AG10803 (cell line): ENCODE measurements around the gene SCYGR4.

Source experiments
- DNase-seq: peaks from one replicate; pipeline ENCODE4 v3.0.0; 2010; ENCODE audit warnings: low read depth
- H3K4me3 ChIP-seq: 2 replicates; pipeline ENCODE4 v1.5.1; 2011; ENCODE audit warnings: mild to moderate bottlenecking, low read length, control low read depth
- TF ChIP-seq, protein P1 (sequence below): conservative IDR thresholded peaks from 2 replicates; pipeline ENCODE4 v1.5.1; 2011; ENCODE audit warnings: mild to moderate bottlenecking, low read length, control low read depth, inconsistent platforms

SCYGR4 gene

DNA sequence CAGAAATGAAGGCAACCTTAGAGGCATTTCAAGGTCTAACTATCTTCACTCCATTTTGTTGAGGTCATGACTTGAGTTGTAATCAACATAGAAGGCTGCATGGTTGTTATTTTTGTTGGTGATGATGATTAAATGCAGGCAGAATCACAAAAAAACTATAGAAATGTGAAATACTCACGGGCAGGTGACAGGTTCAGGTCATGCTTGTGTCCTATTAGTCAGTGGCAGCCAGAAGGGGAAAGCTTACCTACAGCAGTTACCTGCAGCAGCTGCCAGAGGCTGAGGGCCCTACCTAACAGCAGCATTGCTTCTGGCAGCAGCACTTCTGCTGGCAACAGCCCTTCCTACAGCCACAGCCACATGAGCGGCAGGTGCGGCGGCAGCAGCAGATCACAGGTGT is 3.1 kb upstream of the SCYGR4 start:
- TF ChIP-seq, protein P1, sequence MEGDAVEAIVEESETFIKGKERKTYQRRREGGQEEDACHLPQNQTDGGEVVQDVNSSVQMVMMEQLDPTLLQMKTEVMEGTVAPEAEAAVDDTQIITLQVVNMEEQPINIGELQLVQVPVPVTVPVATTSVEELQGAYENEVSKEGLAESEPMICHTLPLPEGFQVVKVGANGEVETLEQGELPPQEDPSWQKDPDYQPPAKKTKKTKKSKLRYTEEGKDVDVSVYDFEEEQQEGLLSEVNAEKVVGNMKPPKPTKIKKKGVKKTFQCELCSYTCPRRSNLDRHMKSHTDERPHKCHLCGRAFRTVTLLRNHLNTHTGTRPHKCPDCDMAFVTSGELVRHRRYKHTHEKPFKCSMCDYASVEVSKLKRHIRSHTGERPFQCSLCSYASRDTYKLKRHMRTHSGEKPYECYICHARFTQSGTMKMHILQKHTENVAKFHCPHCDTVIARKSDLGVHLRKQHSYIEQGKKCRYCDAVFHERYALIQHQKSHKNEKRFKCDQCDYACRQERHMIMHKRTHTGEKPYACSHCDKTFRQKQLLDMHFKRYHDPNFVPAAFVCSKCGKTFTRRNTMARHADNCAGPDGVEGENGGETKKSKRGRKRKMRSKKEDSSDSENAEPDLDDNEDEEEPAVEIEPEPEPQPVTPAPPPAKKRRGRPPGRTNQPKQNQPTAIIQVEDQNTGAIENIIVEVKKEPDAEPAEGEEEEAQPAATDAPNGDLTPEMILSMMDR: no peak
- DNase-seq: no peak
- no peak overlapping the region for H3K4me3 ChIP-seq

- DNase-seq: no peak
- H3K4me3 ChIP-seq: no peak within 1 kb of the TSS
- TF ChIP-seq, protein P1: no peak
These were observed 2.6 kb upstream of the SCYGR4 start, which contains the start of gene SCYGR3 for GRCh38 chr2:227614740-227615139. Gene SCYGR3 (minus strand): TSS chr2:227614840. CDS start chr2:227614840, 0 bp downstream.

GRCh38 chr2:227615181-227615580 is 2.1 kb upstream of the SCYGR4 start:
- no peak for DNase-seq
- TF ChIP-seq, protein P1: no peak
- H3K4me3 ChIP-seq: no peak overlapping the region

GRCh38 chr2:227615906-227616305 is 1.4 kb upstream of the SCYGR4 start:
- no peak overlapping the region for H3K4me3 ChIP-seq
- DNase-seq: no peak
- TF ChIP-seq, protein P1: no peak

DNA sequence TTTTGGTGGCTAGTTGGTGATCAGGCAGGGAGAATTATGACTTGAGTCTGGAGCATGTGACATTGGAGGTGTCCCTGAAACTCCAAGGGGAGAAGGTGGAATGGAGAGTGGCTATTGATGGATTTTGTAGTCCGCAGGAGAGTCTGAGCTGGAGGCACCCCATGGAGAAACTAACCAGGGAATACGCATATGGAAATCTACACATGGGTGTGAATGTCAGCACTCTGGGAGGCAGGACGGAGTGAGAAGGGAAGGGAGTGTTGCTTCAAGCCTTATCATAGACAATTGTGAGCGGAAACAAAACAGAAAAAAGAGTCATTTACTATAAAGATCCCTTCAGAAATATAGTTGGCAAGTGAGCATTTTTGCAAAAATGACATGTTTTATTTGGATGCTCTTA is 667 bp upstream of the SCYGR4 start:
- TF ChIP-seq, protein P1: no peak
- no peak for DNase-seq
- H3K4me3 ChIP-seq: no peak overlapping the region

DNA sequence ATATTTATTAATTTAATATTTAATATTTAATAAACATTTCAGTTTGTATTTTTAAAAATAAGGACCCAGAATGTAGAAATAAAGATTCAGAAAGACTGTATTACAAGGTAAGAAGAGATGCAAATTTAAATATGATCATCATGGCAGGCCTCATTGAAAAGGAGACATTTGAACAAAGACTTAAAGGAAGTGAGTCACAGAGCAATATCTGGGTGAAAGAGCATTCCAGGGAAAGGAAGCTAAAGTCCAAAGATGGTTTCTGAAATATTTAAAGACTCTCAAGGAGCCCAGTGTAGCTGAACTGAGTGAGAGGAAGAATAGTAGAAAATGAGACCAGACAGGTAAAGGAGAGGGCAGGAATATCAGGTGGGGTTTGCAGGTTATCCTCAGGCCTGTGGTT is 5.9 kb downstream of the SCYGR4 start:
- no peak overlapping the region for H3K4me3 ChIP-seq
- TF ChIP-seq, protein P1: no peak
- DNase-seq: peak; percentile 66

DNA sequence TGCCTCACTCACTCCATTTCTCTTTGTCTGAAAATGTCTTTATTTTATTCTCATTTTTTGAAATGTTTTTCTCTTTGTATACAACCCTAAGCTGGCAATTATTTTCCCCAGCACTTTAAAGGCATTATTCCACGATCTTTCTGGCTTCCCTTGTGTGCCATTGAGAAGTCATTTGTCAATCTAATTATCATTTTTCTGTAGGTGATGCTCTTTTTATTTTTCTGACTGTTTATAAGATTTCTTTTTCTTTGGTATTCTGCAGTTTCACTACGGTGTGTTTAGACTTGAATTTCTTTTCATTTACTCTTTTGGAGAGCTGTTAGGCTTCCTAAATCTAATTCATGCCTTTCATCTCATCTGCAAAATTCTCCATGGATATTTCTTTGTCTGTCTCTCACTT is 8.1 kb downstream of the SCYGR4 start:
- TF ChIP-seq, protein P1: no peak

More for the DNA sequence above, 8.1 kb downstream of the SCYGR4 start:
- no peak for DNase-seq
- H3K4me3 ChIP-seq: no peak overlapping the region
